HG03066 (cell line): ENCODE measurements around the gene GDPD3.

Experiments used
- ATAC-seq: cut with Tn5 transposase; IDR thresholded peaks from one replicate; pipeline ENCODE4 v1.9.1; 2021; ENCODE audit warnings: low read depth; ENCODE audit not compliant: unreplicated experiment

The GDPD3 gene

GRCh38 chr16:30063278-30063892 is 50.0 kb downstream of the GDPD3 start:
- no peak for ATAC-seq

- no peak for ATAC-seq
These were observed 52.3 kb downstream of the GDPD3 start for GRCh38 chr16:30060836-30061554.

- no peak for ATAC-seq
These were observed 53.0 kb downstream of the GDPD3 start for GRCh38 chr16:30060346-30060745.

- ATAC-seq, result no peak
These were observed 58.3 kb downstream of the GDPD3 start for GRCh38 chr16:30054959-30055553.
